ENCODE measurements around the gene ARHGEF28.

ARHGEF28 gene

DNA sequence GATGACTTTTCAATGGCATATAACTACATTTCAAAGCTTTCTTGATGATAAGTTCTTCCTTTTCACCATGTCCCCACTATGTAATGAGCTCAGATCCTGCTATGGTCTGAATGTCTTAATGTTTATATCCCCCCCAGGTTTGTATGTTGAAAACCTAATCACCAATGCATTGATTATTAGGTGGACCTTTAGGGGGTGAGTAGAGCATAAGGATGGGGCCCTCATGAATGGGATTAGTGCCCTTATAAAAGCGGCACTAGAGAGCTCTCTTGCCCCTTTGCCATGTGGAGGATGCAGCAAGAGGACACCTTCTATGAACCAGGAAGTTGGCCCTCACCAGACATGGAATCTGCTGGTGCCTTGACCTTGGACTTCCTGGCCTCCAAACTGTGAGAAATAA lies 316.8 kb downstream of the ARHGEF28 start:
- Histone ChIP-seq H3K27me3 (ENCODE audit: insufficient read depth, low read length, poor library complexity, severe bottlenecking) (no peaks in the 10 kb centered on the region), H3K4me1 (ENCODE audit: insufficient read depth, low read length, poor library complexity, severe bottlenecking) (peaks cover under 1% of the 10 kb centered on the region), H3K9ac (ENCODE audit: low read depth, low read length, poor library complexity, severe bottlenecking) (no peak overlapping the region), H4K20me1 (ENCODE audit: insufficient read depth, low read length, poor library complexity, severe bottlenecking) (no peaks in the 10 kb centered on the region), H3K4me2 (ENCODE audit: low read depth, low read length, poor library complexity, severe bottlenecking) (no peak overlapping the region), H3K4me3 (ENCODE audit: low read length, poor library complexity, severe bottlenecking) (no peak overlapping the region), H3K36me3 (ENCODE audit: insufficient read depth, low read length) (no peaks in the 10 kb centered on the region), H3K79me2 (ENCODE audit: insufficient read depth, low read length) (no peaks in the 10 kb centered on the region), H3K9me3 (ENCODE audit: insufficient read depth, low read depth, low read length) (no peaks in the 10 kb centered on the region), H3F3A (ENCODE audit: low read depth) (no peaks in the 10 kb centered on the region), H3K9me2 (replicated peaks; ENCODE audit: low read depth, low read length) (no peaks in the 10 kb centered on the region), H2AFZ (ENCODE audit: low read length) (no peak overlapping the region)
- TF ChIP-seq, protein P1, sequence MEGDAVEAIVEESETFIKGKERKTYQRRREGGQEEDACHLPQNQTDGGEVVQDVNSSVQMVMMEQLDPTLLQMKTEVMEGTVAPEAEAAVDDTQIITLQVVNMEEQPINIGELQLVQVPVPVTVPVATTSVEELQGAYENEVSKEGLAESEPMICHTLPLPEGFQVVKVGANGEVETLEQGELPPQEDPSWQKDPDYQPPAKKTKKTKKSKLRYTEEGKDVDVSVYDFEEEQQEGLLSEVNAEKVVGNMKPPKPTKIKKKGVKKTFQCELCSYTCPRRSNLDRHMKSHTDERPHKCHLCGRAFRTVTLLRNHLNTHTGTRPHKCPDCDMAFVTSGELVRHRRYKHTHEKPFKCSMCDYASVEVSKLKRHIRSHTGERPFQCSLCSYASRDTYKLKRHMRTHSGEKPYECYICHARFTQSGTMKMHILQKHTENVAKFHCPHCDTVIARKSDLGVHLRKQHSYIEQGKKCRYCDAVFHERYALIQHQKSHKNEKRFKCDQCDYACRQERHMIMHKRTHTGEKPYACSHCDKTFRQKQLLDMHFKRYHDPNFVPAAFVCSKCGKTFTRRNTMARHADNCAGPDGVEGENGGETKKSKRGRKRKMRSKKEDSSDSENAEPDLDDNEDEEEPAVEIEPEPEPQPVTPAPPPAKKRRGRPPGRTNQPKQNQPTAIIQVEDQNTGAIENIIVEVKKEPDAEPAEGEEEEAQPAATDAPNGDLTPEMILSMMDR (conservative IDR thresholded peaks at IDR 0.05; ENCODE audit: low read length) = no peak
- no peak for TF ChIP-seq EZH2phosphoT487 (IDR thresholded peaks at IDR 0.05; ENCODE audit: borderline replicate concordance)

DNA sequence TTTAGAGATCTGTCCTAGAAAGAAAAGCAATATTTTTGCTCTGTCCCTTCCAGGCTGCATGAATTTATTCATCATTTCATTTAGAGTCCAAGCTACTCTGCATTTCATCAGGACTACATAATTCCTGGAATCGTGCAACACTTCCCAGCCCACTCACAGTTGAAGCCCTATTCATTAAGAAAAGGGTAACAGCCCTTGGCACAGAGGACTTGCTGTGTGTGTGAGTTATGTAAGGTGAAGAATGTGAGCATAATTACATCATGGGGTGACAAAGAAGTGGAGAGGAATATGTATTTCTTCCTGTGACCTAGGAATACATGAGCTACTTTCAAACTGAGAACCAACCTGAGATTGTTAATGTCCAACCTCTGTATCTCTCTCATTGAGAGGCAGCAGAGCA lies 317.4 kb downstream of the ARHGEF28 start:
- no peaks in the 10 kb centered on the region for H3K9me2 ChIP-seq (replicated peaks; ENCODE audit: low read depth, low read length)
- no peaks in the 10 kb centered on the region for H3K79me2 ChIP-seq (ENCODE audit: insufficient read depth, low read length)
- H3K4me1 ChIP-seq (ENCODE audit: insufficient read depth, low read length, poor library complexity, severe bottlenecking) = peaks cover 7% of the 10 kb centered on the region
- H3K9me3 ChIP-seq (ENCODE audit: insufficient read depth, low read depth, low read length) = no peaks in the 10 kb centered on the region
- no peak overlapping the region for H3K4me3 ChIP-seq (ENCODE audit: low read length, poor library complexity, severe bottlenecking)
- H3K4me2 ChIP-seq (ENCODE audit: low read depth, low read length, poor library complexity, severe bottlenecking) = no peak overlapping the region
- TF ChIP-seq, protein P1 (conservative IDR thresholded peaks at IDR 0.05; ENCODE audit: low read length) = no peak
- TF ChIP-seq EZH2phosphoT487 (IDR thresholded peaks at IDR 0.05; ENCODE audit: borderline replicate concordance) = no peak
- H3K9ac ChIP-seq (ENCODE audit: low read depth, low read length, poor library complexity, severe bottlenecking) = no peak overlapping the region
- H3F3A ChIP-seq (ENCODE audit: low read depth) = no peaks in the 10 kb centered on the region
- H3K27me3 ChIP-seq (ENCODE audit: insufficient read depth, low read length, poor library complexity, severe bottlenecking) = no peaks in the 10 kb centered on the region
- no peak overlapping the region for H2AFZ ChIP-seq (ENCODE audit: low read length)
- H3K36me3 ChIP-seq (ENCODE audit: insufficient read depth, low read length) = no peaks in the 10 kb centered on the region
- H4K20me1 ChIP-seq (ENCODE audit: insufficient read depth, low read length, poor library complexity, severe bottlenecking) = no peaks in the 10 kb centered on the region

DNA sequence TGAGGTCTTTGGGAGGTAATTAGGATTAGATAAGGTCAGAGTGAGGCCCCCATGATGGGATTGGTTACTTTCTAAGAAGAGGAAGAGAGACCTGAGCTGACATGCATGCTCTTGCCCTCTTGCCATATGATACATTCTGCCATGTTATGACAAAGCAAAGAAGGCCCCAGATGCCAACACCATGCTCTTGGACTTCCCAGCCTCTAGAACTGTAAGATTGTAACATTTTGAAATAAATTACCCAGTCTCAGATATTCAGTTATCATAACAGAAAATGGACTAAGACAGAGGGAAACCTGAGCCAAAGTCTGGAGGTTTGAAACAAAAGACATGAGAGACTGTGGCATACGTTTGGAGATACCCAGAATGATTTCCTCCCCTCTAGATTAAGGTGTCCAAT lies 318.6 kb downstream of the ARHGEF28 start:
- TF ChIP-seq, protein P1 (conservative IDR thresholded peaks at IDR 0.05; ENCODE audit: low read length) = no peak
- no peak for TF ChIP-seq EZH2phosphoT487 (IDR thresholded peaks at IDR 0.05; ENCODE audit: borderline replicate concordance)
- H3K4me2 ChIP-seq (ENCODE audit: low read depth, low read length, poor library complexity, severe bottlenecking) = no peak overlapping the region
- no peaks in the 10 kb centered on the region for H3K9me3 ChIP-seq (ENCODE audit: insufficient read depth, low read depth, low read length)
- H3K36me3 ChIP-seq (ENCODE audit: insufficient read depth, low read length) = no peaks in the 10 kb centered on the region
- H2AFZ ChIP-seq (ENCODE audit: low read length) = no peak overlapping the region
- H3K27me3 ChIP-seq (ENCODE audit: insufficient read depth, low read length, poor library complexity, severe bottlenecking) = no peaks in the 10 kb centered on the region
- no peaks in the 10 kb centered on the region for H4K20me1 ChIP-seq (ENCODE audit: insufficient read depth, low read length, poor library complexity, severe bottlenecking)
- peaks cover 19% of the 10 kb centered on the region for H3K4me1 ChIP-seq (ENCODE audit: insufficient read depth, low read length, poor library complexity, severe bottlenecking)
- no peaks in the 10 kb centered on the region for H3K9me2 ChIP-seq (replicated peaks; ENCODE audit: low read depth, low read length)
- H3F3A ChIP-seq (ENCODE audit: low read depth) = no peaks in the 10 kb centered on the region
- H3K79me2 ChIP-seq (ENCODE audit: insufficient read depth, low read length) = no peaks in the 10 kb centered on the region
- no peak overlapping the region for H3K4me3 ChIP-seq (ENCODE audit: low read length, poor library complexity, severe bottlenecking)
- no peak overlapping the region for H3K9ac ChIP-seq (ENCODE audit: low read depth, low read length, poor library complexity, severe bottlenecking)

Data from Loucy (cell line).